Retinal pigment epithelial cell (primary cell): ENCODE data around the gene NIFK.

ENCODE experiments used
- DNase-seq: peaks from one replicate; pipeline ENCODE4 v3.0.0-alpha.2; 2010; ENCODE audit warnings: low read depth
- H3K4me3 ChIP-seq: 2 replicates; pipeline ENCODE4 v1.5.1; 2011; ENCODE audit warnings: mild to moderate bottlenecking, low read length, control low read depth, moderate library complexity
- TF ChIP-seq, protein P1 (sequence below): conservative IDR thresholded peaks from 2 replicates; pipeline ENCODE4 v1.5.1; 2011; ENCODE audit warnings: low read depth, low read length, control low read depth, inconsistent platforms

The NIFK gene

DNA sequence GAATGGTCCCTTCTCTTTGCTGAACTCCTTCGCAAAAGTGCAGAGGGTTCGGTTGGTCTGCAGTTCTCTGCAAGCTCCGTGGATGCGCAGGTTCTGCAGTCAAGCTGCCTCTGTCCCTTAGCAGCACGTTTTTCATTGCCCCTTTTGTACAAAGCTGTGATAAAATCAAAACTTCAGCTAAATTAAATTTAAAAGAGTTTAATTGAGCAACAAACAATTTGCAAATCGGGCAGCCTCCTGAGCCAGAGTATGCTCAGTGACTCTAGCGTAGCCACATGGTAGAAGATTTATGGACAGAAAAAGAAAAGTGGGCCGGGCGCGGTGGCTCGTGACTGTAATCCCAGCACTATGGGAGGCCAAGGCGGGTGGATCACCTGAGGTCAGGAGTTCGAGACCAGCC, 37.6 kb upstream of the NIFK start:
- no peak for DNase-seq
- H3K4me3 ChIP-seq, result no peak overlapping the region
- TF ChIP-seq, protein P1, sequence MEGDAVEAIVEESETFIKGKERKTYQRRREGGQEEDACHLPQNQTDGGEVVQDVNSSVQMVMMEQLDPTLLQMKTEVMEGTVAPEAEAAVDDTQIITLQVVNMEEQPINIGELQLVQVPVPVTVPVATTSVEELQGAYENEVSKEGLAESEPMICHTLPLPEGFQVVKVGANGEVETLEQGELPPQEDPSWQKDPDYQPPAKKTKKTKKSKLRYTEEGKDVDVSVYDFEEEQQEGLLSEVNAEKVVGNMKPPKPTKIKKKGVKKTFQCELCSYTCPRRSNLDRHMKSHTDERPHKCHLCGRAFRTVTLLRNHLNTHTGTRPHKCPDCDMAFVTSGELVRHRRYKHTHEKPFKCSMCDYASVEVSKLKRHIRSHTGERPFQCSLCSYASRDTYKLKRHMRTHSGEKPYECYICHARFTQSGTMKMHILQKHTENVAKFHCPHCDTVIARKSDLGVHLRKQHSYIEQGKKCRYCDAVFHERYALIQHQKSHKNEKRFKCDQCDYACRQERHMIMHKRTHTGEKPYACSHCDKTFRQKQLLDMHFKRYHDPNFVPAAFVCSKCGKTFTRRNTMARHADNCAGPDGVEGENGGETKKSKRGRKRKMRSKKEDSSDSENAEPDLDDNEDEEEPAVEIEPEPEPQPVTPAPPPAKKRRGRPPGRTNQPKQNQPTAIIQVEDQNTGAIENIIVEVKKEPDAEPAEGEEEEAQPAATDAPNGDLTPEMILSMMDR, result no peak

DNA sequence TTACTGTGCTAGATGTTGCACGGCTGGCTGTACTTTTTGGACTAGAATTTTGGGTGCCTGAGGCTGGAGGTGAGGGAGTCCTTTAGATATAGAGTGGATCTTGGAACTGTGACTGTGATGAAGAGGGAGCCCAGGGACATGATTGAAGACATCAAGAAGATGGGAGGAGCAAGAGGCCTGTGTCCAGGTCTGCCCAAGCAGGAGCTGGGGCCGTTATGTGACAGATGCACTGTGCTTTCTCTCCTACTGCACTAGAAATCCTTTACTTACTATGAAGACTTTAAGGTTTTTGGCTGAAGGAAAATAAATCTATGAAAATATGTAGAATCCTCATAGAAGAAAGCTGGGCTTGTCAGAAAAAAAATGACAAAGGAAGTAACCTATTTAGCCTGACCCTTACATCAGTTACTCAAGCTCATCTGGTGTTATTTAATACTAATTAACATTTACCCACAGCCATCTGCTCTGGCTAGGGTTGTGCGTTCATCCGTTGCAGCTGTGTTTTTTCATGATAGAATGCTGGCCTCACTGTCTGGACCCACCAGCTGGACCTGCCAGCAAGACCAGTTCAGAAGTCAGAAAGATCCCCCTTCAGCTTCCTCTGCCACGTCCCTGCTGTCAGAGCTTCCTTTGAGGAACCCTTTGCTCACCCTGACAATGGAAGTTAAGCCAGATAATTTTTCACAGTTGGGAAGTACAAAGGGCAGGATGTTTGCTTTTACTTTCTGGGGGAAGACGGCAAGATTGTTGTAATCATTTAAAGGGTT, 35.5 kb upstream of the NIFK start:
- DNase-seq, result no peak
- TF ChIP-seq, protein P1, result no peak
- H3K4me3 ChIP-seq, result no peak overlapping the region

DNA sequence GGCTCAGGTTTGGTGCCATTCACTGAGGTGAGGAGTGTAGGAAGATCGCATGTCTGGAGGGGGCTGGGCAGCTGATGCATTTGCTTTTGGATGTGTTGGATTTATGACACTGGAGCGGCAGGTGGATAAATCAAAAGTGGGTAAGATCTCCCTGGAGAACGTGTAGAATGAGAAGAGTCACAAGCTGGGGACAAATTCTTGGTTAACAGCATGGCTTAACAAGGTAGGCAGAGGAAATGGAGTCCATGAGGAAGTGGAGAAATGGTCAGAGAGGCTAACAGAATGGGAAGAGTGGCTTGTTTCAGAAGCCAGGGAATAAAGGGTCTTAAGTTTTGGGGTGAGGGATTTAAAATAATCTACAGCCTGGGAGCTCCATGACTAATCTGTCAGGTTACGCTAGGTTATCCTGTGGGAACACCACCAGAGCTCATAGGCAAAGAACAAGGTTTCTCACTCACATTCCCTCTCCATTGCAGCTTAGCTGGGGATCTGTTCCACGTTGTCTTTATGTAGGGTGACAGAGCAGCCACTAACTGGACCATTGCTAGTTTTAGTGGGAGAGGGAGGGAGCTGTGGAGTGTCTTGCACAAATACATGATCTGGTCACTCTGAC, 31.6 kb upstream of the NIFK start:
- H3K4me3 ChIP-seq, result no peak overlapping the region
- DNase-seq, result no peak
- TF ChIP-seq, protein P1, result no peak

DNA sequence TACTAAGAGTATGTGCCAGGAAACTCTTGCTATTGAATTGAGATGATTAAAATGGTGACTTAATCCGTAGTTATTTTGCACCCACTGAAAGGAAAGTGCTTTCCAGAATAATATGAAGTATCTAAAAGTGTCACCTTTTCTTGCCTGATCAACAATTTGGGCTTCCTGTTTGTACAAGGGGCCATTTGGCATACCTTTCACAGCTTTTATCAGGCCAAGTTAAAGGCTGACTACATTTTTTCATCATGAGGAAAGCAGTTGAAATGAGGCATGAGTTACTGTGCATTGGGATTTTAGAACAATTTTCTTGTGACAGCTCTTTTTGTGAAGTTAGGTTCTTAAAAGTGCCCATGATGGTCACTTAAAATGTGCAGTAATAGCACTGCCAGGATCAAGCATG, 29.9 kb upstream of the NIFK start:
- H3K4me3 ChIP-seq, result no peak overlapping the region
- TF ChIP-seq, protein P1, result no peak
- no peak for DNase-seq

DNA sequence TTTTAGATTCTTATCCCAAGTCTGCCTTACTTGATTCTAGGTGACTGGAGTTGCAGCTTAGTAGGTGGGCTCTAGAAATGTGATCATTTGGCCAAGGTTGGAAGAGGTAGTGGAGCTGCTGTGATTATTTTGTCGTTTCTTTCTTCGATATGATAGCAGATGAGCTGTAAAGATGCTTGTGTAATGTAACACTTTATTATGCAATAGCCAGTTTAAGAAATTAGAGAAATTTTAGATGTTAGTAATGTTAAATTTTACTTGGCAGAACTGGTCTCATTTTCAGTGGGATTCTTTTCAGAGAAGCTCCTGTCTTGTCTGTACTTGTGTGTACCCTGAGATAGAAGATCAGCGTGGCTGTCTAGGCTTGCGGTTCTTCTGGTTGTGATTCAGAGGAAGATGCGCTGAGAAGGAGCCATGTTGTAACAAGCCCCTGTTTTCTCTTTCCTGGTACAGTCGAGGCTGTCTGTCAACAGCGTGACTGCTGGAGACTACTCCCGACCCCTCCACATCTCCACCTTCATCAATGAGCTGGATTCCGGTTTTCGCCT, 28.1 kb upstream of the NIFK start:
- H3K4me3 ChIP-seq, result no peak overlapping the region
- TF ChIP-seq, protein P1, result no peak
- no peak for DNase-seq

DNA sequence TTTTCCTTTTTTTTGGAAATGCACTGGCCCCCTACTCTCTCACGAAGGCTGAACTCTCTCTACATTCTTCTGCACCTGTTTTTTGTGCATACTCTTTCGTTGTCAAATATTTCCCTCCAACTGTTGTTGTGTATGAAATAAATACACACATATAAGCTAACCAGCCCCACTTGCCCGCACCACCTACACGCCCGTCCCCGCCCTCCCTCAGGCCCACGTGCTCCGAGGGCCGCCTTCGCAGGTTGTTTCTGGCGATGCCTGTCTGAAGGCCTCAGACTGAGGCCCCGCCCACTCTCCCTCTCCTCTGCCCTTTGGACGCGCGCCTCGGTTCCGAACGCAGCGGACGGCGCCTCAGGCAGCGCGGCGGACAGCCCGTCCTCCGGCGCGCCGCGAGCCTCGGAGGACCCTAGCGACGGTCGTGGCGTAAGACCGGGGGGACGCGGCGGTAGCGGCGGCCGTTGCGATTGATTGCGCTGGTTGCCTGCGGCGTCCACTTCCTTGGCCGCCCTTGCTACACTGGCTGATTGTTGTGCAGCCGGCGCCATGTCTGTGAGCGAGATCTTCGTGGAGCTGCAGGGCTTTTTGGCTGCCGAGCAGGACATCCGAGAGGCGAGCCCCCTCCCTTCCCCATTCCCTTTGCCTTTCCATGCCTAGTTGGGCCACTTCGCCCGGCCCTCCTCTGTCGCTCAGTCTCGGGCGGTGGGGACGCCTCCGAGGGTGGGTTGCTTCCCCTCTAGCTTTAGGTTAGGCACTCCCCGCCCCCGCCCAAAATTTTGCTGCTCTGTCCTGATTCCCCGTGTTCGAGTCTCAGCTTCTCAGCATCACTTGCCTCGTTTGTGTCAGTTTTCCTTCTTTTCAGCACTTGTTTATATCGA, 18.8 kb upstream of the NIFK start, which contains the start of gene TSN:
TSN (plus strand) TSS at position 415 of the 875 bp plus-strand sequence; CDS start at position 544, 129 bp downstream.
- TF ChIP-seq, protein P1, result no peak
- peak; percentile 87 for DNase-seq
- H3K4me3 ChIP-seq, result peak within 1 kb of the TSS; percentile 91
